DMS153 treated with DMSO at 0.1 percent for 48 hours (cell line): ENCODE measurements around the gene PXDC1.
"Not testable (repeated sequence)": the region's sequence is repeated elsewhere in the genome, so short reads cannot be mapped to it uniquely, and the experiment has no call there.

ENCODE experiments used
- DNase-seq: peaks from one replicate; lab custom pipeline; 2025; ENCODE audit not compliant: unreplicated experiment; lab: John Stamatoyannopoulos, UW

The PXDC1 gene

DNA sequence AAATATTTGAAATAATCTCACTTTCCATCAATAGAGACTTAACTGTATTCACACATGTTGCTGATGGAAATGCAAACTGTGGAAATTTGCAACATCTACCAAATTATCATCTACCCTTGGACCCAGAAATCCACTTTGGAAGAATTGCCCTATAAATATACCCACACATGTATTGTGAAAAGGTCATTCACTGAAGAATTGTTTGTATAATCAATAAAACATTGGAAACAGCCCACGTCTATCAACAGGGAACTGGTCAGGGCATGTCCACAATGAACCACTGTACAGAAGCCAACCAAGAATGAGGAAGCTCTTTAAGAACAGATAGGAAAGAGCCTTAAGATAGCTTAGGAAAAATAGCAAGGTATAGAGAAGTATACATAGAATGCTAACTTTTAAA lies 36.2 kb downstream of the PXDC1 start:
- no peak for DNase-seq

GRCh38 chr6:3714768-3715167 lies 36.7 kb downstream of the PXDC1 start:
- DNase-seq = no peak

- no peak for DNase-seq
These were observed 37.4 kb downstream of the PXDC1 start for GRCh38 chr6:3714111-3714510.

- no peak for DNase-seq
These were observed 38.5 kb downstream of the PXDC1 start for GRCh38 chr6:3712827-3713665.

- DNase-seq = no peak
These were observed 39.7 kb downstream of the PXDC1 start for GRCh38 chr6:3711776-3712175.

DNA sequence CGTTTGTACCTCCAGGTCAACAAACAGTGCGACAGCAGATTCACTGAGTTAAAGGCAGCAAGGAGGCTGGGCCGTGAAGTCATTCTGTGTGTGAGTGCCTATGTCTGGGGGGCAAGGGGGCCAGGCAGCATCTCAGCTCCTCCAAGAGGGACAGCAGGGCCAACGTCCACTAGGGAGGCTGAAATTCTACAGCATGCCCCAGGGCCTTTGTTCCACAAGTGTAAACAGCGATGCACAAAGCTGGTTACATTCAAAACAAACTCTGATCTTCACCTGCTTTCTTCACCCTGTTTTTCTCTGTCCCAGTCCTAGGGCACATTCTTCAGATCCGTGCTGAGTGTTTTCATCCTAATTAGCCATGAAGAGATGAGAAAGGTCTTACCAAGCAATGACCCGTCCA lies 41.1 kb downstream of the PXDC1 start:
- DNase-seq = no peak

- DNase-seq = no peak
These were observed 43.0 kb downstream of the PXDC1 start for GRCh38 chr6:3708540-3708939.

DNA sequence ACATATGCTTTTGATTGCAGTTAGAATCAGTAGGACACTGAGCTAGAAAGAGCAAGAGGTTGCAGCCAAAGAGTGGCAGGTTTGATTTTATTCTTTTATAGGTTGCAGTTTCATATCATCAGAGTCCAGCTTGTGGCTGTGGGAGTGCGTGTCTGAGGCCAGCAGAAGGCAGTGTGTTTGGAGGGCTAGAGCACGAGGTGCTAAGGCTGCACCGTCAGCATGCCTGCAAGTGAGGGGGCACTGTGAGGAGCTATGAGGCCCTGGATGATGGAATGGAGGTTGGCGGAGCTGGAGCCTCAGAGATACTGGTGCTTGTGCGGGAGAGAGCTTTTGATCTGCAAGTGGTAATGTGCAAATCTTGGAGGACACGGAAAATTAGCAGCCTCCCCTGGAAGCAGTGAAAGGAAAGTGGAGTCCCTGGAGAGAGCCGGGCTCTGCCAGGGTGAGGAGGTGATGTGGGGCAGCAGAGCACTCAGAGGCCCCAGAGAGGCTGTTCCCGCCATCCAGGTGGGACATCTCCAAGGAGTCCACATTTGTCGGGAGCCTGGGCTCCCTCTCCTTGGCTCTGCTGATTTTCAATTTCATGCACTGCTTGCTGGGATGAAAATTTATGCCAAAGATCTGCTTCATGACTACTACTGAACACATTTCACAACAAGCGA lies 43.6 kb downstream of the PXDC1 start:
- DNase-seq = no peak

- no peak for DNase-seq
These were observed 44.5 kb downstream of the PXDC1 start for GRCh38 chr6:3707024-3707423.

DNA sequence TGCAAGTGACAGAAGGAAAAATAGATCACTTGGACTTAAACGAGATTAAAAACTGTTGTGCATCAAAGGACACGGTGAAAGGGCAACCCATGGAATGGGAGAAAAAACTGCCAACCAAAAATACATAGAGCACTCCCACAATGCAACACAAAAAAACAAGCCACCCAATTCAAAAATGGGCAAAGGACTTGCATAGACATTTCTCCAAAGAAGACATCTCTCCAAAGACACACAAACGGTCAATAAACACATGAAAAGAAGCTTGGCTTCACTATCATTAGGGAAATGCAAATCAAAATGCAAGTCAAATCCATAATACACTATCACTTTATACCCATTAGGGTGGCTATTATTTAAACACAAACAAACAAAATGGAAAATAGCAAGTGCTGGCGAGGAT lies 45.0 kb downstream of the PXDC1 start:
- no peak for DNase-seq

DNA sequence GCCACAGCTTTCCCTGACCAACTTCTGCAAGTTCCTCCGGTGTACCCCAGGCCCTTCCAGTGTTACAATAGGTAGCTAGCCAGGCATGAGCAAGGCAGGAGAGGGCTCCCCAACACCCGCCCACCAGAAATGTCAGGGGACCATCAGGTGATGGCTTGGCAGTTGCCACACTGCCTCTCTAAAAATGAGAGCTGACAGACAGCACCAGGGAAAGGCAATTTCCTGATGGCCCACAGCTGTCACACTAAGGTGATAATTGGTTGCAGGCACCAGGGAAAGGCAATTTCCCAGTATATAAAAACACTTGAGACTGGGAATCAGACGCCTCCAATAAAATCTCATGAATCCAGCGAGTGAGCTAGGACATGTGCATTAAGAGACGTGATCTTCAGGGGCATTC lies 49.9 kb downstream of the PXDC1 start:
- DNase-seq = no peak

DNA sequence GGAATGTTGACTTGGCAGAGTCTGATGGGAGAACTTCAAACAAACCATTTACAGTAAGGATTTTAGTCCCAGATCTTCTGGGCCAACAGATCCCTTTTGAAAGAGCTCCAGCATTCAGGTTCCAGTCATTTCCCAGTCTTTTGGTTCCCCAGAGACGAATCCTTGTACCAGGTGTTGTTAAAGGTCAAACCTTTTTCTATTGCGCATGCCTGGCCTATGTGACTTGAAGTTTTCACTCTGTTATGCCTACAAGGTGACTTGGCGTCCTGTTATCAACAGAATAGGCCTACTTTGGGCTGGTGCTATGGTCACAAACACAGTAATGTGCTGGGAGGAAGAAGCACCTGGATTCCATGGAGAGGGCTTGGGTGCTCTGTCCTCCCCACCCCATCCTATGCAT lies 52.3 kb downstream of the PXDC1 start:
- no peak for DNase-seq

DNA sequence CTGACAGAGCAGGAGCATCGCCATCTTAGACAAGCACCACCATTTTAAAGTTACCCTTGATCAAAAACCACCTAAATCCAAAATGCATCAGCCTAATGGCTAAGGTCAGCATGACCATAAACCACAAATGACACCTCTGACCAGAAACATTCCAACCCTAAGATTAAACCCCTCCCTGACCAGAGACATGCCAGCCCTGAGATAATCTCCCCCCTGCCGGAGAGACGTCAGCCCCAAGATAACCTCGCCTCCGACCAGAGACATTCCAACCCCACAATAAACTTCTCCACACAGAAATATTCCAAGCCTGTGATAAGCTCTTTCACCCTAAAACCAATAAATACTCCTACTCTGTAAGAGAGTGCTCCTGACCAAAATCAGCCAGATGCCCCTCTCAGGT lies 53.5 kb downstream of the PXDC1 start:
- DNase-seq = no peak

DNA sequence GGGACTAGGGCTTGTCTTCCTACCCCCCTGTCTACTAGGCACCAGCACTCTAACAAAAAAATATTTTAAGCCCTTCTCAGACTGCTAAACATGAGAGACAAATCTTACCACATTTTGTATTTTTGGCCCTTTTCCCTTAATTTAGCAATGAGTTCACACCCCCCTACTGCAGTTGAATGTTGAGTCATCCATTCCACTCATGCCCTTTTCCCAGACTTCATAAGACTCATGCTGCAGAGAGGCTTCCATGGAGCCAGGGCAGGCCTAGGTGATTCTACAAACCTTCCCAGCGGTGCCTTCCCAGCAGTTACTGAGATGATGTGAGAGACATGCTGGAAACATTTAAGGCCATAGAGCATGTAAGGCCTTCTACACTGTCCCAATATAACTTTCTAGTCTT lies 53.9 kb downstream of the PXDC1 start:
- DNase-seq = no peak

DNA sequence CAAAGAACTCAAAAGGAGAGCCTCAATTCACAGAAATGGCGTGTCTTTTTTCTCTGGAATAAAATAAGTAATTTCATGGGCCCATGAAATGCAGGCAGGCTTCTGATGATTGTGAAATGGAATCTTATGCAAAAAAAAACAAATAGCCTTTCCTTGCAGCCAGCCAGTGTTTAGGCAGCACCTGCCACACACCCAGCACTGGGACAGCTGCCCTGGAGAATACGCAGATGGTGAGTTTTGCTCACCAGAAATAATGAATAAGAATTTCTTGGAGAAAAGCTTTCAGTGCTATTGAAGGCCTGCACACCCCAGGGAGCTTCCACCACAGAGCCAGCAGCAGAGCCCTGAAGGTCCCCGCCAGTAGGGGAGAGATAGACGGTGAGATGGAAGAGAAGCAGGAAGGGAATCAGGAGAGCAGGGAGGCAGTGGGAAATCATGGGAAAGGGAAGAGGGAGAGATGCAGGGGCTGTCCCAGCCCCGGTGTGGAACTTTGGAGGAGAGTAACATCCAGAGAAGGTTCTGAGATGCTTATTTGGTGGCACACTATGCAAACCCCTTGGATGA lies 54.9 kb downstream of the PXDC1 start:
- DNase-seq = no peak

GRCh38 chr6:3695065-3695817 lies 56.3 kb downstream of the PXDC1 start:
- DNase-seq = no peak

- DNase-seq = no peak
These were observed 57.7 kb downstream of the PXDC1 start for GRCh38 chr6:3693831-3694230.

GRCh38 chr6:3690506-3690905 lies 61.0 kb downstream of the PXDC1 start:
- DNase-seq = no peak

DNA sequence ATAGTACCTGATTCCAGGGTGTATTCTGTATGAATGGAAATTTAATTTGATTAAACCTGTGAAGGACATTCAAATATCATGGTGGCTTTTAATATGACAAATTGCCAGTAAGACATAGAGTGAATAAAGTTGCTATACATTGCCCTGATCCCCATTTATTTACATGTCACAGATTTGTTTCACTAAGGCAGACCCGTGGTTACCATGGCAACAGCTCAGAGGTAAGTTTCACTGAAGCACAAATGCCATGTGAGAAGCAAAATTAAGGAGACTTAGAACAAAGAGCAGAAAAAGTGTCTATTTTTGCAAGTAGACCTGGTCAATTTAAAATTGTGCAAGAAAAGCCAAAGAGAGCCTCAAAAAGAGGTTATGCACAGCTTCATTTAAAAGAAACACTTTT lies 63.7 kb downstream of the PXDC1 start:
- DNase-seq = no peak

GRCh38 chr6:3683331-3683730 lies 68.2 kb downstream of the PXDC1 start:
- DNase-seq = no peak

- DNase-seq = no peak
These were observed 72.6 kb downstream of the PXDC1 start for GRCh38 chr6:3678946-3679345.

GRCh38 chr6:3677751-3678150 lies 73.8 kb downstream of the PXDC1 start:
- not testable (repeated sequence) for DNase-seq
